8988T (cell line): Measurements from ENCODE around the gene N4BP2.

Experiments
- DNase-seq: peaks from one replicate; pipeline ENCODE4 v3.0.0; 2011

The N4BP2 gene

DNA sequence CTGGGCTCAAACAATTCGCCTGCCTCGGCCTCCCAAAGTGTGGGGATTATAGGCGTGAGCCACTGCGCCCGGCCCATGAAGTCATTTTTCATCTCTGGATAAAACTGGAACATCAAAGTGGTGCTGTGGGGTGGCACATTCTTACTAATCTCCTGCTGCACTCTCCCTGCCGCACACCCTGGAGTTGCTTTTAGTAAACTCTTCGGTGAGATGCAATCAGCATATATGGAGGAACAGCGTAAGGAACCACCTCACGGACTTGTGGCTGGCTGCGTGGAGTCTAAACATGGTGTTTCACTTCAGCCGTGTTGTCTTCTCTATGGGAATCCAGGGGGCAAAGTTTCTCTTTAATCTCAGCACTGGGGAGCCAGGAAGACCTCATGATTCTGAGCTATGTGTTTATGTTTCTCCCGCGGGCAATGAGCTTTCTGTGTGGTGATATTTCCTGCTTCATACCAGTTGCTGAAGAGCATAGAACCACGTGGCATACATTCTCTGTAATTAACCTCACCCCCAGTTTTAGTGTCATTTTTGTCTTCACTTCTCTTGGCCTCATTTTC is 138.0 kb downstream of the N4BP2 start:
- DNase-seq = no peak

DNA sequence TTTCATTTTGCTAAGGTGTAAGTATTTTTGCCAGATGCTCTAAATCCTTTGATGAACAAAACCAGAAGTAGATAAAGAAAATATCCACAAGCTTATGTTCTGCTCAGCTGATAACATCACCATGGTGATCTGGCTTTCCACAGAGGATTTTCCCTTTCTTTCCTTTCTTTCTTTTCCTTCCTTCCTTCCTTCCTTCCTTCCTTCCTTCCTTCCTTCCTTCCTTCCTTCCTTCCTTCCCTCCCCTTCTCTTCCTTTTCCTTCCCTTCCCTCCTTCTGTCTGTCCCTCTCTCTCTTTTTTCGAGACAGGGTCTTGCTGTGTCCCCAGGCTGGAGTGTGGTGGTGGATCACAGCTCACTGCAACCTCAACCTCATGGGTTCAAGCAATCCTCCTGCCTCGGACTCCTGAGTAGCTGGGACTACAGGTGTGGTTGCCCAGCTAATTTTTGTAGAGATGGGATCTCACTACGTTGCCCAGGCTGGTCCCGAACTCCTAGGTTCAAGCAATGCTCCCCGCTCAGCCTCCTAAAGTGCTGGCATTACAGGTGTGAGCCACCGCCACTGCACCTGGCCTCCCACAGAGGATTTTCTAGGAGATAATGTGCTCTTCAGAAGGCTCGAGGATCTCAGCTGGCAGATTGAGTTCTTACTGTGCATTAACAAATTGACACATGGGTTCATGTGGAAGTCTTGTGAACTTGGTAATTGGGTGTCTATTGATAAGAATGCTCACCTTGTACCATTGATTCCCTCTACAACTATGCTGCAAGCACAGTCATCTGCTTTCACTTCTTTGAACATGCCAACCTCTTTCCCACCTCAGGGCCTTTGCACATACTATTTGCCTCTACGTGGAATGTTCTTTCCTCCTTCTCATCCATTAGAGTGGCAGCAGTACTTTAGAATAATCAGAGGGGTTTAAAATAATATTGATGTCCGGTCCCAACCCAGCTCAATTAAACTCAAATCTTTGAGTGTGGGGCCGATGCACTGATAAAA is 138.8 kb downstream of the N4BP2 start:
- no peak for DNase-seq

GRCh38 chr4:40196272-40196671 is 139.6 kb downstream of the N4BP2 start:
- no peak for DNase-seq

- no peak for DNase-seq
Observed at GRCh38 chr4:40196724-40197281, 140.2 kb downstream of the N4BP2 start, which contains the start of gene RHOH. Gene RHOH (plus strand): TSS chr4:40197031. CDS start chr4:40243387, 46,356 bp downstream.

DNA sequence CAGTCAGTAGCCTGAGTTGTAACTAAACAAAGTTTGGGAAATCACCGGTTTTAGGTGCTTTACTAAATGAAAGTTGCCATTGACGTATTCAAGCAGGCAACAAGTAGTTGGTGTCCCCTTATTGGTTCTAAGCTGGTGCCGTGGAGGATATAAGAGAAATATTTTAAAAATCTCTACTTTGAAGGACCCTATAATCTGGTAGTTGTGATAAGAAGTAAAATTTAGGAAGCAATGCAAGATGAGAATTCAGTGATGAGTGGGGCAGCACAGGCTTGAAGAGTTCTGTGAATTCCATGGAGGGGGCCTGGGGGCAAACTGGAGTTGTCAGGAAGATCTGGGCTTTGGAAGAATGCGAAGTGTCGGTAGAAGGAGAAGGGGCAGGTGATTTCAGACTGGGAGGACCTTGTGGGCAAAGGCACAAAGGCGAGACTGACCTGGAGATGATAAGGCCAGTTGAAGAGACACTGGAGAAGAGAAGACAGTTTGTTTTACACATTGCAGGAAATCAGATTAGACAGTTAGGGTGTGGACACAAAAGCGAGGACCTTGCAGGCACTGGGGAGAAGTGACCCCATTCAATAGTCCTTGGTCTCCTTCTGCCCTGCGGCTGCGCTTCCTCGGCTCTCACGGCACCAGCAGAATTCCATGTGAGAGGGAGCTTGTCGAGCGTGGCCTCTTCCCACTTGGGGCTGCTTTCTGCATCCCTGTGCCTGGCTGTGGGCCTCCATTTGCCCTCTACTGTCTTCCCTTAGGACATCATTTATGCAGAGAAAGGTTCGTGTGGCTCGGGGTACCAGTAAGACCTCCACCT is 141.4 kb downstream of the N4BP2 start:
- DNase-seq = no peak

GRCh38 chr4:40199179-40199670 is 142.6 kb downstream of the N4BP2 start:
- DNase-seq = no peak

DNA sequence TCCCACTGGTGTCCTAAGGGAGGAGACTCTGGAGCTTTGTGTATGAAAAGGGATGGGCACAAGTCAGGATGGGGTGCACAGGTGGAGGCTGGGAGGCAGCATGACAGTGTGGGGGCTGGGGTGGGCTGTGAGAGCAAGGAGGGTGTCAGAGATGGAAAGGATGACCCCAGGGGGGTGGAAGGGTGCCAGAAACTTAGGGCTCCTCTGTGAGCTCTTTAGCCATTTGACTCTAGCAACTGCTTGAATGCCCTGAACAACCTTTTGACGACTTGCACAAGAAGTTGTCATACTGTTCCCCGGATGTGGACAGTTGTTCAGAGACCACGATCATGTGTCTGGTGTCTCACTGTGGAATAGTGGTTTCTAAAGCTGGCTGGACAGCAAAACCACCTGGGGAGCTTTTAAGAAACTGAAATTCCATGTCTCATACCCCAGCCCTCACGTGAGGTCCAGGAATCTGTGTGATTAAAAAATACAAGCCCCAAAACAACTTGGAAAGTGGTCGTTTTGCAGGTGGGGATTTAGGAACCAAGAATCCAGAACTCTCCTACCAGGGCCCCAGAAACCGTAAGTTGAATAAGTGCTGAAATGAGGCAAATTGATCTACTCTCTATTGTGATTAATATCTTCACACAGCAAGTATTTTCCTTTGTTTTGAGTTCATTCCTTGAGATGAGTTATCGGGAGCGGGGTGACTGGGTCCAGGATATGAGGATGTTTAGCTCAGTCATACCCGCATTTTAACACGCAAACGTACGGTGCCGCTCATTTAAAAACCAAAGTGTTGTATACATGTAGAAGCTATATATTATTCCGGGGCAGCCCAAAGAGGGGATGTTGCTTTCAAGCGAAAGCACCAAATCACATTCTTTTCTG is 143.6 kb downstream of the N4BP2 start:
- DNase-seq = no peak

GRCh38 chr4:40200875-40201801 is 144.5 kb downstream of the N4BP2 start:
- DNase-seq = no peak

- no peak for DNase-seq
Observed at GRCh38 chr4:40201898-40202297, 145.2 kb downstream of the N4BP2 start.

GRCh38 chr4:40202474-40202873 is 145.8 kb downstream of the N4BP2 start:
- no peak for DNase-seq

- DNase-seq = no peak
Observed at GRCh38 chr4:40204507-40205258, 148.0 kb downstream of the N4BP2 start.

GRCh38 chr4:40205259-40206198 is 148.9 kb downstream of the N4BP2 start:
- no peak for DNase-seq

DNA sequence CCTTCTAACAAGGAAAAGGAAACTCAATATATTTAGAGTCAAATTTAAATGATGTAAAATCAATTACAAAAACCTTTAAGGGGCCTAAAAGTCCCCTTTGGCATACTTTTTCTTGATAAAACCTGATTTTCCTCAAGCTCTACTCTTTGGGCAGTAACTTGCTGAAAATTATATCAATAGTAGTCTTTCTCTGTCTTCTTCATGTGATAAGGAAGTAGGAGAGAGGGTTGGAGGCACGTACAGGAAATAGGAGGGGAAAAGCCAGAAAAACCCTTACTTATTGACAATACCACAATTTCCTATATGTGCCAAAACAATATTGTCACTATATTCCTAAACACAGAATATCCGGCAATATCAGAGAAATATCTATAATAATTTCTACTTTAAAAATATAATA is 149.8 kb downstream of the N4BP2 start:
- DNase-seq = no peak
